ENCODE results near the gene DNMT1. TPM values are rescaled to one million over a fixed set of nuclear protein-coding genes. Genes with fewer than 3 reads are reported as not detected.

Gene DNMT1
- total and polyA plus RNA-seq, 2 donors (not counting 1 experiment from before 2014, with no cell fraction given), result 53.0 to 119 TPM

DNA sequence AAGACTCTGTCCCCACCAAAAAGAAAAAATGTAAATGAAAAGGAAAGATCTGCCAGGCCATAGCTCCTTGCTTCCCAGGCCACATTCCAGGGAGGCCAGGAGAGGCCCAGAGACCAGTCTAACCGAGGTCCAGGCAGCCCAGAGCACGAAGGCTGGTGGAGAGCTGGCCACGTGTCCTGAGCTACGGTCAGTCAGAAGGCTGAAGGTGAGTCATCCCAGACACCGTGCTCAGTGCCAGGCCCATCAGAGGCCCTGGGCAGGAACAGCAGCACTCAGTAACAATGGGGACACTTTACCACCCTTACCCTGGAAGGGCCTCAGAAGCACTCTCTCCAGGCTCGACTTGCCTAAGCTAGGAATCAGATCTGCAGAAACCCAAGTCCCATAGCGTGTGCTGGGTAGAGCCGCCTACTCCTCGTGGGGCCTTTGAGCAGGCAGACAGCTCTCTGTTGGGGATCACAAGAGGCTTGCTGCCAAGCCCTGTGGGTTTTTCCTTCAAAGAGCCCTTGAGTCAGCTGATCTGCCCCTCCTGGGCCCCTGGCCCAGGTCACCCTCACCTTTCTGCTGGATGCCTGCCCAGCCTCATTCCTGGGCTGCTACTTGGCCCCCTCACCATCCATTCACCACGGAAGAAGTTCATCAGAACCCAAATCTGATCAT is 11.6 kb upstream of the DNMT1 start:
- Mint-ChIP-seq H3K9me3 (ENCODE audit: insufficient read depth) (no peaks in the 10 kb centered on the region), H3K27ac (no peak overlapping the region), H3K27me3 (no peaks in the 10 kb centered on the region), H3K4me3 (no peak overlapping the region), H3K4me1 (no peaks in the 10 kb centered on the region)
- no peak for ATAC-seq (ENCODE audit: low read depth)
- intact Hi-C loops (cut with micrococcal nuclease), result no loop called here
- no peaks in the 10 kb centered on the region for H4K20me1 ChIP-seq (ENCODE audit: control insufficient read depth, insufficient read depth, low read length, poor library complexity, severe bottlenecking)
- ChIA-PET POLR2A (interaction anchor here (0.6 kb wide), 2 partner anchors 23 to 105 kb away, joined by 3 to 11 read pairs; no protein-coding TSS in a partner anchor), CTCF (interaction anchor here (1.0 to 1.3 kb wide), 3 partner anchors 19 to 178 kb away, joined by 3 read pairs; no protein-coding TSS in a partner anchor)
- no peak overlapping the region for H3K9ac ChIP-seq (ENCODE audit: low read length)
- no peaks in the 10 kb centered on the region for H3K79me2 ChIP-seq (ENCODE audit: control insufficient read depth, insufficient read depth, low read length)
- peaks cover 0 to 8% (median 0%) of the 10 kb centered on the region in 3 donors for H3K9me3 ChIP-seq (ENCODE audit: control extremely low read depth in 1 of 3, control insufficient read depth in 2 of 3, insufficient read depth in 1 of 3, low read length in 2 of 3)
- no peaks in the 10 kb centered on the region for H3K27me3 ChIP-seq (replicated peaks in 1 of 4; ENCODE audit: control extremely low read depth in 1 of 4, control insufficient read depth in 3 of 4, insufficient read depth in 4 of 4, low read length in 3 of 4)
- WGBS (ENCODE audit: insufficient coverage), result 96% methylated on average over 10 of the region's 10 CpGs
- DNase-seq, result no peak
- H3K4me3 ChIP-seq (ENCODE audit: control extremely low read depth in 1 of 5, extremely low read depth in 1 of 5, insufficient read depth in 1 of 5, low read depth in 2 of 5, low read length in 4 of 5), result no peak overlapping the region
- H2AFZ ChIP-seq (ENCODE audit: insufficient read depth, low read depth, low read length, poor library complexity, severe bottlenecking), result no peak overlapping the region
- no peaks in the 10 kb centered on the region for H3K4me1 ChIP-seq (ENCODE audit: control insufficient read depth in 2 of 2, insufficient read depth in 2 of 2, low read length in 2 of 2)
- H3K27ac ChIP-seq (ENCODE audit: low read length in 2 of 2), result no peak overlapping the region
- TF ChIP-seq, protein P1, sequence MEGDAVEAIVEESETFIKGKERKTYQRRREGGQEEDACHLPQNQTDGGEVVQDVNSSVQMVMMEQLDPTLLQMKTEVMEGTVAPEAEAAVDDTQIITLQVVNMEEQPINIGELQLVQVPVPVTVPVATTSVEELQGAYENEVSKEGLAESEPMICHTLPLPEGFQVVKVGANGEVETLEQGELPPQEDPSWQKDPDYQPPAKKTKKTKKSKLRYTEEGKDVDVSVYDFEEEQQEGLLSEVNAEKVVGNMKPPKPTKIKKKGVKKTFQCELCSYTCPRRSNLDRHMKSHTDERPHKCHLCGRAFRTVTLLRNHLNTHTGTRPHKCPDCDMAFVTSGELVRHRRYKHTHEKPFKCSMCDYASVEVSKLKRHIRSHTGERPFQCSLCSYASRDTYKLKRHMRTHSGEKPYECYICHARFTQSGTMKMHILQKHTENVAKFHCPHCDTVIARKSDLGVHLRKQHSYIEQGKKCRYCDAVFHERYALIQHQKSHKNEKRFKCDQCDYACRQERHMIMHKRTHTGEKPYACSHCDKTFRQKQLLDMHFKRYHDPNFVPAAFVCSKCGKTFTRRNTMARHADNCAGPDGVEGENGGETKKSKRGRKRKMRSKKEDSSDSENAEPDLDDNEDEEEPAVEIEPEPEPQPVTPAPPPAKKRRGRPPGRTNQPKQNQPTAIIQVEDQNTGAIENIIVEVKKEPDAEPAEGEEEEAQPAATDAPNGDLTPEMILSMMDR (IDR thresholded peaks at IDR 0.05), result no peak
- no peak for TF ChIP-seq EZH2 (IDR thresholded peaks at IDR 0.05; ENCODE audit: borderline replicate concordance, insufficient read depth, low read depth, low read length, poor library complexity, severe bottlenecking)
- no peak overlapping the region for H3K4me2 ChIP-seq (replicated peaks; ENCODE audit: low read depth, low read length, poor library complexity, severe bottlenecking)
- H3K36me3 ChIP-seq (replicated peaks in 1 of 2; ENCODE audit: control extremely low read depth in 1 of 2, control insufficient read depth in 1 of 2, extremely low read depth in 1 of 2, insufficient read depth in 2 of 2, low read length in 1 of 2), result no peaks in the 10 kb centered on the region

DNA sequence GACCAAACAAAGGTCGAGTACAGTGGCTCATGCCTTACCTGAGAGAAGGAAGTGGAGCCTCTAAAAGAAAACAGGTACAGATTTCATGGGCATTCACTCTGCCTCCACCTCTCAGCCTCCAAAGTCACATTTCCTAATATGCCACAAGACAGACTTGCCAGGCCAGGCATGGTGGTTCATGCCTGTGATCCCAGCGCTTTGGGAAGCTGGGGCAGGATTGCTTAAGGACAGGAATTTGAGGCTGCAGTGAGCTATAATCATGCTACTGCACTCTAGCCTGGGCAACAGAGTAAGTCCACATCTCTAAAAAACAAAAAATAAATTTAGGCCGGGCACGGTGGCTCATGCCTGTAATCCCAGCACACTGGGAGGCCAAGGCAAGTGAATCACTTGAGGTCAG is 10.9 kb upstream of the DNMT1 start:
- POLR2A ChIA-PET, result no interaction called here
- WGBS (ENCODE audit: insufficient coverage), result 96% methylated on average over 3 of the region's 4 CpGs
- TF ChIP-seq EZH2 (IDR thresholded peaks at IDR 0.05; ENCODE audit: borderline replicate concordance, insufficient read depth, low read depth, low read length, poor library complexity, severe bottlenecking), result no peak
- TF ChIP-seq, protein P1 (IDR thresholded peaks at IDR 0.05), result no peak

More for the DNA sequence above, 10.9 kb upstream of the DNMT1 start:
- intact Hi-C loops (cut with micrococcal nuclease), result no loop called here
- H3K4me1 ChIP-seq (ENCODE audit: control insufficient read depth in 2 of 2, insufficient read depth in 2 of 2, low read length in 2 of 2), result no peaks in the 10 kb centered on the region
- no peaks in the 10 kb centered on the region for H3K27me3 ChIP-seq (replicated peaks in 1 of 4; ENCODE audit: control extremely low read depth in 1 of 4, control insufficient read depth in 3 of 4, insufficient read depth in 4 of 4, low read length in 3 of 4)
- H3K9me3 ChIP-seq (ENCODE audit: control extremely low read depth in 1 of 3, control insufficient read depth in 2 of 3, insufficient read depth in 1 of 3, low read length in 2 of 3), result peaks cover 0 to 8% (median 0%) of the 10 kb centered on the region in 3 donors
- no peaks in the 10 kb centered on the region for H3K79me2 ChIP-seq (ENCODE audit: control insufficient read depth, insufficient read depth, low read length)
- H3K27me3 Mint-ChIP-seq, result no peaks in the 10 kb centered on the region
- DNase-seq, result no peak
- H4K20me1 ChIP-seq (ENCODE audit: control insufficient read depth, insufficient read depth, low read length, poor library complexity, severe bottlenecking), result no peaks in the 10 kb centered on the region
- no peak overlapping the region for H3K4me2 ChIP-seq (replicated peaks; ENCODE audit: low read depth, low read length, poor library complexity, severe bottlenecking)
- no peak overlapping the region for H3K4me3 ChIP-seq (ENCODE audit: control extremely low read depth in 1 of 5, extremely low read depth in 1 of 5, insufficient read depth in 1 of 5, low read depth in 2 of 5, low read length in 4 of 5)
- H3K9ac ChIP-seq (ENCODE audit: low read length), result no peak overlapping the region
- no peak overlapping the region for H3K27ac ChIP-seq (ENCODE audit: low read length in 2 of 2)
- H3K4me3 Mint-ChIP-seq, result no peak overlapping the region
- H3K36me3 ChIP-seq (replicated peaks in 1 of 2; ENCODE audit: control extremely low read depth in 1 of 2, control insufficient read depth in 1 of 2, extremely low read depth in 1 of 2, insufficient read depth in 2 of 2, low read length in 1 of 2), result no peaks in the 10 kb centered on the region
- CTCF ChIA-PET, result interaction anchor here (1.0 to 1.3 kb wide), 3 partner anchors 20 to 178 kb away, joined by 3 read pairs; no protein-coding TSS in a partner anchor
- H3K27ac Mint-ChIP-seq, result no peak overlapping the region
- H2AFZ ChIP-seq (ENCODE audit: insufficient read depth, low read depth, low read length, poor library complexity, severe bottlenecking), result no peak overlapping the region
- ATAC-seq (ENCODE audit: low read depth), result no peak
- H3K4me1 Mint-ChIP-seq, result no peaks in the 10 kb centered on the region
- H3K9me3 Mint-ChIP-seq (ENCODE audit: insufficient read depth), result no peaks in the 10 kb centered on the region
